Tibial artery (tissue), 4 donors: ENCODE measurements around the gene DDX28.

Experiments
- DNase-seq, 2 donors: peaks; one replicate each; pipeline ENCODE4 v3.0.0-alpha.2; 2019
- H3K27ac ChIP-seq, 2 donors: fragments of 200-600 bp; sonication (generic) in 1 of 2; 1 replicate in 1 of 2; 2 replicates in 1 of 2; pipeline ENCODE4 v1.5.1; 2018 to 2019; ENCODE audit warnings: mild to moderate bottlenecking in 1 of 2
- H3K27me3 ChIP-seq, 2 donors: fragments of 200-600 bp; sonication (generic) in 1 of 2; one replicate each; pipeline versions ENCODE4 v1.5.1 to v1.6.0; 2016 to 2019
- H3K36me3 ChIP-seq, 3 donors: fragments of 200-600 bp; sonication (generic) in 2 of 3; one replicate each; pipeline ENCODE4 v1.5.1; 2016 to 2019; ENCODE audit warnings: mild to moderate bottlenecking in 2 of 3
- H3K4me1 ChIP-seq, 4 donors: fragments of 200-600 bp; sonication (generic) in 2 of 4; 1 replicate in 3 of 4; 2 replicates in 1 of 4; pipeline ENCODE4 v1.5.1; 2016 to 2019
- H3K4me3 ChIP-seq, 2 donors: fragments of 200-600 bp; sonication (generic) in 1 of 2; 1 replicate in 1 of 2; 2 replicates in 1 of 2; pipeline ENCODE4 v1.5.1; 2018 to 2019; ENCODE audit warnings: mild to moderate bottlenecking in 2 of 2
- H3K9me3 ChIP-seq, 3 donors: fragments of 200-600 bp; sonication (generic) in 1 of 3; one replicate each; pipeline ENCODE4 v1.5.1; 2016 to 2019
- CTCF ChIP-seq, 2 experiments: fragments of 200-600 bp in 1 of 2; fragments of 450-650 bp in 1 of 2; IDR thresholded peaks; one replicate each; pipeline ENCODE4 v1.5.1; 2017 to 2019; ENCODE audit warnings: antibody characterized with exemption in 2 of 2, mild to moderate bottlenecking in 1 of 2, moderate library complexity in 1 of 2
- intact Hi-C: fragments of 100-400 bp; cut with DNase I; formaldehyde crosslinking; loops from one replicate; pipeline ENCODE4 v1.15.0; 2023; ENCODE audit warnings: low total_unique reads

DDX28 gene

GRCh38 chr16:67987460-67988160 is 35.4 kb downstream of the DDX28 start:
- DNase-seq: no peak
- Histone ChIP-seq H3K9me3 (no peaks in the 10 kb centered on the region), H3K36me3 (no peaks in the 10 kb centered on the region), H3K27me3 (no peaks in the 10 kb centered on the region), H3K27ac (no peak overlapping the region), H3K4me3 (no peak overlapping the region), H3K4me1 (no peaks in the 10 kb centered on the region)
- intact Hi-C loops: no loop called here
- no peak for TF ChIP-seq CTCF (IDR thresholded peaks at IDR 0.05)

- Histone ChIP-seq H3K4me1 (no peaks in the 10 kb centered on the region), H3K4me3 (no peak overlapping the region), H3K27me3 (peaks cover 0 to 4% of the 10 kb centered on the region in 2 donors), H3K9me3 (no peaks in the 10 kb centered on the region), H3K36me3 (no peaks in the 10 kb centered on the region), H3K27ac (no peak overlapping the region)
- no peak for TF ChIP-seq CTCF (IDR thresholded peaks at IDR 0.05)
- intact Hi-C loops: no loop called here
- no peak for DNase-seq
Measured at GRCh38 chr16:67986949-67987348, 36.1 kb downstream of the DDX28 start.

GRCh38 chr16:67982011-67982696 is 40.9 kb downstream of the DDX28 start:
- no peaks in the 10 kb centered on the region for H3K9me3 ChIP-seq
- no peak for DNase-seq
- peaks cover 0 to 27% of the 10 kb centered on the region in 2 donors for H3K27me3 ChIP-seq
- H3K4me3 ChIP-seq: no peak overlapping the region
- H3K27ac ChIP-seq: no peak overlapping the region
- H3K4me1 ChIP-seq: no peaks in the 10 kb centered on the region
- H3K36me3 ChIP-seq: no peaks in the 10 kb centered on the region
- intact Hi-C loops: no loop called here
- no peak for TF ChIP-seq CTCF (IDR thresholded peaks at IDR 0.05)

- intact Hi-C loops: no loop called here
- H3K27ac ChIP-seq: no peak within 1 kb of the TSS
- no peak for DNase-seq
- no peaks in the 10 kb centered on the region for H3K9me3 ChIP-seq
- TF ChIP-seq CTCF (IDR thresholded peaks at IDR 0.05): no peak
- peaks cover 0 to 27% of the 10 kb centered on the region in 2 donors for H3K27me3 ChIP-seq
- no peak within 1 kb of the TSS for H3K4me3 ChIP-seq
- H3K36me3 ChIP-seq: no peaks in the 10 kb centered on the region
- H3K4me1 ChIP-seq: no peaks in the 10 kb centered on the region
Measured at GRCh38 chr16:67979955-67980678, 42.9 kb downstream of the DDX28 start, which contains the start of gene DPEP3. DPEP3 (minus strand) TSS chr16:67980499; CDS start chr16:67980380, 119 bp downstream.

GRCh38 chr16:67977469-67978227 is 45.4 kb downstream of the DDX28 start:
- Histone ChIP-seq H3K36me3 (no peaks in the 10 kb centered on the region), H3K9me3 (no peaks in the 10 kb centered on the region), H3K27me3 (peaks cover 0 to 27% of the 10 kb centered on the region in 2 donors), H3K4me3 (no peak overlapping the region), H3K4me1 (no peaks in the 10 kb centered on the region), H3K27ac (no peak overlapping the region)
- intact Hi-C loops: no loop called here
- no peak for TF ChIP-seq CTCF (IDR thresholded peaks at IDR 0.05)
- DNase-seq: no peak
